Measurements from ENCODE around the gene AFM. TPM values are rescaled to one million over a fixed set of nuclear protein-coding genes. Genes with fewer than 3 reads are reported as not detected.

Gene AFM
- total RNA-seq (under 1 TPM in 1 of 5 donors, not detected in 4; 0.18 TPM), total RNA-seq (0 to 0.04 (median 0) reads per million in 29 experiments)
- total RNA-seq (2013), result 0.20 TPM

GRCh38 chr4:73481358-73481757, at the start of gene AFM:
Gene AFM, plus strand, starts transcription at chr4:73481745. Its CDS starts 31 bp downstream, at chr4:73481776.
- H3K36me3 Mint-ChIP-seq, result no peaks in the 10 kb centered on the region
- peaks cover 5 to 13% of the 10 kb centered on the region in 2 donors for H3K27me3 Mint-ChIP-seq
- CTCF ChIA-PET, result no interaction called here
- no peaks in the 10 kb centered on the region for H3K9me3 Mint-ChIP-seq
- WGBS (ENCODE audit: insufficient coverage), result no CpG with 5 or more reads among the region's 2 CpGs
- POLR2A ChIA-PET, result no interaction called here
- H3K36me3 ChIP-seq (ENCODE audit: control insufficient read depth in 2 of 2, extremely low read depth in 1 of 2, insufficient read depth in 1 of 2, low read length in 1 of 2), result no peaks in the 10 kb centered on the region
- no peaks in the 10 kb centered on the region for H3K4me1 ChIP-seq (ENCODE audit: control insufficient read depth in 1 of 2, extremely low read depth in 1 of 2, insufficient read depth in 2 of 2, low read length in 2 of 2)
- no peaks in the 10 kb centered on the region for H3K4me1 Mint-ChIP-seq
- H3K27ac Mint-ChIP-seq, result no peak within 1 kb of the TSS
- no peak within 1 kb of the TSS for H3K4me3 Mint-ChIP-seq
- DNase-seq (no peak), ATAC-seq (replicated peaks in 1 of 4) (no peak)
- no peaks in the 10 kb centered on the region for H3K9me3 ChIP-seq
- H3K27me3 ChIP-seq (replicated peaks in 1 of 2; ENCODE audit: control insufficient read depth in 2 of 2, extremely low read depth in 1 of 2, insufficient read depth in 2 of 2, low read length in 1 of 2), result peaks cover 0 to 9% of the 10 kb centered on the region in 2 experiments
- H3K4me3 ChIP-seq (ENCODE audit: control insufficient read depth in 1 of 2, extremely low read depth in 1 of 2, low read length in 1 of 2), result no peak within 1 kb of the TSS
- no peak within 1 kb of the TSS for H3K27ac ChIP-seq (ENCODE audit: low read length)

GRCh38 chr4:73431813-73432168, 49.8 kb upstream of the AFM start:
- CTCF ChIA-PET, result no interaction called here
- H3K4me1 Mint-ChIP-seq, result no peaks in the 10 kb centered on the region
- no peak for DNase-seq
- Histone ChIP-seq H3K4me1 (ENCODE audit: control insufficient read depth in 1 of 2, extremely low read depth in 1 of 2, insufficient read depth in 2 of 2, low read length in 2 of 2) (no peaks in the 10 kb centered on the region), H3K9me3 (no peaks in the 10 kb centered on the region), H3K36me3 (ENCODE audit: control insufficient read depth in 2 of 2, extremely low read depth in 1 of 2, insufficient read depth in 1 of 2, low read length in 1 of 2) (no peaks in the 10 kb centered on the region), H3K27ac (ENCODE audit: low read length) (no peak overlapping the region), H3K27me3 (replicated peaks in 1 of 2; ENCODE audit: control insufficient read depth in 2 of 2, extremely low read depth in 1 of 2, insufficient read depth in 2 of 2, low read length in 1 of 2) (no peaks in the 10 kb centered on the region), H3K4me3 (ENCODE audit: control insufficient read depth in 1 of 2, extremely low read depth in 1 of 2, low read length in 1 of 2) (no peak overlapping the region)
- H3K27ac Mint-ChIP-seq, result no peak overlapping the region
- no peaks in the 10 kb centered on the region for H3K9me3 Mint-ChIP-seq
- ATAC-seq (replicated peaks in 1 of 4), result no peak
- H3K36me3 Mint-ChIP-seq, result no peaks in the 10 kb centered on the region
- H3K27me3 Mint-ChIP-seq, result peaks cover under 1 to 3% of the 10 kb centered on the region in 2 donors
- POLR2A ChIA-PET, result no interaction called here
- H3K4me3 Mint-ChIP-seq, result no peak overlapping the region
- no CpG with 5 or more reads among the region's 1 CpG for WGBS (ENCODE audit: insufficient coverage)

GRCh38 chr4:73432169-73433000, 49.2 kb upstream of the AFM start:
- ChIA-PET POLR2A (interaction anchor here in 1 of 2 donors (0.6 kb wide), 1 partner anchor 85 kb away, joined by 3 read pairs; no protein-coding TSS in a partner anchor), CTCF (interaction anchor here (0.5 to 2.2 kb wide), 4 partner anchors 14 to 29 kb away, joined by 3 to 6 read pairs (median 5); no protein-coding TSS in a partner anchor)
- H3K27me3 ChIP-seq (replicated peaks in 1 of 2; ENCODE audit: control insufficient read depth in 2 of 2, extremely low read depth in 1 of 2, insufficient read depth in 2 of 2, low read length in 1 of 2), result no peaks in the 10 kb centered on the region
- ATAC-seq (replicated peaks in 1 of 4) (no peak), DNase-seq (no peak)
- no peaks in the 10 kb centered on the region for H3K36me3 Mint-ChIP-seq
- no peaks in the 10 kb centered on the region for H3K36me3 ChIP-seq (ENCODE audit: control insufficient read depth in 2 of 2, extremely low read depth in 1 of 2, insufficient read depth in 1 of 2, low read length in 1 of 2)
- no peak overlapping the region for H3K27ac ChIP-seq (ENCODE audit: low read length)
- H3K4me1 Mint-ChIP-seq, result no peaks in the 10 kb centered on the region
- H3K27me3 Mint-ChIP-seq, result peaks cover 3 to 4% of the 10 kb centered on the region in 2 donors
- H3K4me1 ChIP-seq (ENCODE audit: control insufficient read depth in 1 of 2, extremely low read depth in 1 of 2, insufficient read depth in 2 of 2, low read length in 2 of 2), result no peaks in the 10 kb centered on the region
- H3K27ac Mint-ChIP-seq, result no peak overlapping the region
- 72% methylated on average over 2 of the region's 5 CpGs for WGBS (ENCODE audit: insufficient coverage)
- H3K4me3 Mint-ChIP-seq, result no peak overlapping the region
- H3K9me3 Mint-ChIP-seq, result no peaks in the 10 kb centered on the region
- no peak overlapping the region for H3K4me3 ChIP-seq (ENCODE audit: control insufficient read depth in 1 of 2, extremely low read depth in 1 of 2, low read length in 1 of 2)
- no peaks in the 10 kb centered on the region for H3K9me3 ChIP-seq

GRCh38 chr4:73433140-73433539, 48.4 kb upstream of the AFM start:
- CTCF ChIA-PET, result interaction anchor here (0.6 to 2.2 kb wide), 3 partner anchors 13 to 28 kb away, joined by 5 to 6 read pairs (median 5); no protein-coding TSS in a partner anchor
- Histone ChIP-seq H3K36me3 (ENCODE audit: control insufficient read depth in 2 of 2, extremely low read depth in 1 of 2, insufficient read depth in 1 of 2, low read length in 1 of 2) (no peaks in the 10 kb centered on the region), H3K9me3 (no peaks in the 10 kb centered on the region), H3K4me3 (ENCODE audit: control insufficient read depth in 1 of 2, extremely low read depth in 1 of 2, low read length in 1 of 2) (no peak overlapping the region), H3K27me3 (replicated peaks in 1 of 2; ENCODE audit: control insufficient read depth in 2 of 2, extremely low read depth in 1 of 2, insufficient read depth in 2 of 2, low read length in 1 of 2) (no peaks in the 10 kb centered on the region), H3K4me1 (ENCODE audit: control insufficient read depth in 1 of 2, extremely low read depth in 1 of 2, insufficient read depth in 2 of 2, low read length in 2 of 2) (no peaks in the 10 kb centered on the region), H3K27ac (ENCODE audit: low read length) (no peak overlapping the region)
- no peak overlapping the region for H3K27ac Mint-ChIP-seq
- H3K27me3 Mint-ChIP-seq, result peaks cover 3 to 7% of the 10 kb centered on the region in 2 donors
- POLR2A ChIA-PET, result no interaction called here
- DNase-seq (no peak), ATAC-seq (replicated peaks in 1 of 4) (no peak)
- 71% methylated on average over 1 of the region's 2 CpGs for WGBS (ENCODE audit: insufficient coverage)
- no peak overlapping the region for H3K4me3 Mint-ChIP-seq
- H3K36me3 Mint-ChIP-seq, result no peaks in the 10 kb centered on the region
- no peaks in the 10 kb centered on the region for H3K9me3 Mint-ChIP-seq
- no peaks in the 10 kb centered on the region for H3K4me1 Mint-ChIP-seq

- no peak for ATAC-seq (replicated peaks in 1 of 4)
- peaks cover 3 to 9% of the 10 kb centered on the region in 2 donors for H3K27me3 Mint-ChIP-seq
- ChIA-PET POLR2A (no interaction called here), CTCF (interaction anchor here in 1 of 2 donors (2.2 kb wide), 1 partner anchor 12 kb away, joined by 6 read pairs; no protein-coding TSS in a partner anchor)
- WGBS (ENCODE audit: insufficient coverage), result 60% methylated on average over 2 of the region's 3 CpGs
- Histone ChIP-seq H3K27me3 (replicated peaks in 1 of 2; ENCODE audit: control insufficient read depth in 2 of 2, extremely low read depth in 1 of 2, insufficient read depth in 2 of 2, low read length in 1 of 2) (no peaks in the 10 kb centered on the region), H3K4me3 (ENCODE audit: control insufficient read depth in 1 of 2, extremely low read depth in 1 of 2, low read length in 1 of 2) (no peak overlapping the region), H3K4me1 (ENCODE audit: control insufficient read depth in 1 of 2, extremely low read depth in 1 of 2, insufficient read depth in 2 of 2, low read length in 2 of 2) (no peaks in the 10 kb centered on the region), H3K27ac (ENCODE audit: low read length) (no peak overlapping the region), H3K9me3 (no peaks in the 10 kb centered on the region), H3K36me3 (ENCODE audit: control insufficient read depth in 2 of 2, extremely low read depth in 1 of 2, insufficient read depth in 1 of 2, low read length in 1 of 2) (no peaks in the 10 kb centered on the region)
- no peak overlapping the region for H3K4me3 Mint-ChIP-seq
- H3K27ac Mint-ChIP-seq, result no peak overlapping the region
- no peaks in the 10 kb centered on the region for H3K36me3 Mint-ChIP-seq
- no peaks in the 10 kb centered on the region for H3K4me1 Mint-ChIP-seq
- no peak for DNase-seq
- H3K9me3 Mint-ChIP-seq, result no peaks in the 10 kb centered on the region
Measured at GRCh38 chr4:73434311-73434710, 47.2 kb upstream of the AFM start.

- no peaks in the 10 kb centered on the region for H3K9me3 Mint-ChIP-seq
Measured at GRCh38 chr4:73435984-73436383, 45.6 kb upstream of the AFM start, which contains the start of gene AFP. Gene AFP, plus strand, starts transcription at chr4:73436221. Its CDS starts 42 bp downstream, at chr4:73436263.

More at GRCh38 chr4:73435984-73436383, 45.6 kb upstream of the AFM start, which contains the start of gene AFP:
- Mint-ChIP-seq H3K27me3 (peaks cover 3 to 9% of the 10 kb centered on the region in 2 donors), H3K27ac (no peak within 1 kb of the TSS), H3K4me3 (no peak within 1 kb of the TSS), H3K36me3 (no peaks in the 10 kb centered on the region), H3K4me1 (no peaks in the 10 kb centered on the region)
- Histone ChIP-seq H3K4me1 (ENCODE audit: control insufficient read depth in 1 of 2, extremely low read depth in 1 of 2, insufficient read depth in 2 of 2, low read length in 2 of 2) (no peaks in the 10 kb centered on the region), H3K36me3 (ENCODE audit: control insufficient read depth in 2 of 2, extremely low read depth in 1 of 2, insufficient read depth in 1 of 2, low read length in 1 of 2) (no peaks in the 10 kb centered on the region), H3K27ac (ENCODE audit: low read length) (no peak within 1 kb of the TSS), H3K27me3 (replicated peaks in 1 of 2; ENCODE audit: control insufficient read depth in 2 of 2, extremely low read depth in 1 of 2, insufficient read depth in 2 of 2, low read length in 1 of 2) (no peaks in the 10 kb centered on the region), H3K9me3 (no peaks in the 10 kb centered on the region), H3K4me3 (ENCODE audit: control insufficient read depth in 1 of 2, extremely low read depth in 1 of 2, low read length in 1 of 2) (no peak within 1 kb of the TSS)
- CTCF ChIA-PET, result no interaction called here
- POLR2A ChIA-PET, result no interaction called here
- ATAC-seq (replicated peaks in 1 of 4), result no peak
- WGBS (ENCODE audit: insufficient coverage), result no CpG with 5 or more reads among the region's 1 CpG
- DNase-seq, result no peak
